ENCODE results near the gene GLUL. TPM values are rescaled to one million over a fixed set of nuclear protein-coding genes. Genes with fewer than 3 reads are reported as not detected.

The GLUL gene
- total RNA-seq, 1 donor from 2014 or later, result 1,362 TPM

GRCh38 chr1:182374101-182374834, 17.3 kb downstream of the GLUL start:
- H3K36me3 ChIP-seq, result no peaks in the 10 kb centered on the region
- ATAC-seq, result peak; percentile 17 to 66
- no peak overlapping the region for H3K4me3 ChIP-seq
- no peak overlapping the region for H3K27ac ChIP-seq
- no peak for TF ChIP-seq CTCF (IDR thresholded peaks at IDR 0.05)
- intact Hi-C loops (cut with DNase I), result no loop called here
- no peak for DNase-seq
- H3K27me3 ChIP-seq (ENCODE audit: low read depth), result no peaks in the 10 kb centered on the region
- no peaks in the 10 kb centered on the region for H3K4me1 ChIP-seq
- H3K9me3 ChIP-seq, result no peaks in the 10 kb centered on the region

GRCh38 chr1:182370532-182370931, 21.1 kb downstream of the GLUL start:
- ATAC-seq (no peak), DNase-seq (no peak)
- no peaks in the 10 kb centered on the region for H3K36me3 ChIP-seq
- intact Hi-C loops (cut with DNase I), result no loop called here
- no peaks in the 10 kb centered on the region for H3K27me3 ChIP-seq (ENCODE audit: low read depth)
- no peak for TF ChIP-seq CTCF (IDR thresholded peaks at IDR 0.05)
- H3K4me1 ChIP-seq, result no peaks in the 10 kb centered on the region
- H3K4me3 ChIP-seq, result no peak overlapping the region
- no peak overlapping the region for H3K27ac ChIP-seq
- no peaks in the 10 kb centered on the region for H3K9me3 ChIP-seq

GRCh38 chr1:182368903-182369302, 22.7 kb downstream of the GLUL start:
- no peak for ATAC-seq
- intact Hi-C loops (cut with DNase I), result no loop called here
- Histone ChIP-seq H3K4me1 (no peaks in the 10 kb centered on the region), H3K36me3 (no peaks in the 10 kb centered on the region), H3K9me3 (no peaks in the 10 kb centered on the region), H3K27me3 (ENCODE audit: low read depth) (no peaks in the 10 kb centered on the region), H3K4me3 (no peak overlapping the region), H3K27ac (no peak overlapping the region)
- DNase-seq, result no peak
- no peak for TF ChIP-seq CTCF (IDR thresholded peaks at IDR 0.05)

GRCh38 chr1:182368358-182368757, 23.2 kb downstream of the GLUL start:
- Histone ChIP-seq H3K9me3 (no peaks in the 10 kb centered on the region), H3K27me3 (ENCODE audit: low read depth) (no peaks in the 10 kb centered on the region), H3K4me1 (no peaks in the 10 kb centered on the region), H3K27ac (no peak overlapping the region), H3K36me3 (no peaks in the 10 kb centered on the region), H3K4me3 (no peak overlapping the region)
- TF ChIP-seq CTCF (IDR thresholded peaks at IDR 0.05), result no peak
- intact Hi-C loops (cut with DNase I), result no loop called here
- ATAC-seq (no peak), DNase-seq (no peak)

GRCh38 chr1:182367926-182368325, 23.7 kb downstream of the GLUL start:
- Histone ChIP-seq H3K27ac (no peak overlapping the region), H3K9me3 (no peaks in the 10 kb centered on the region), H3K4me3 (no peak overlapping the region), H3K36me3 (no peaks in the 10 kb centered on the region), H3K27me3 (ENCODE audit: low read depth) (no peaks in the 10 kb centered on the region), H3K4me1 (no peaks in the 10 kb centered on the region)
- intact Hi-C loops (cut with DNase I), result no loop called here
- no peak for TF ChIP-seq CTCF (IDR thresholded peaks at IDR 0.05)
- ATAC-seq (no peak), DNase-seq (no peak)

All from lower lobe of right lung (tissue), 2 donors.